Stimulated activated CD8-positive, alpha-beta memory T cell treated with anti-CD3 and anti-CD28 coated beads, Interleukin-12 subunit alpha, Interleukin-12 subunit beta, amount 100 ng/mL, for 24 hours (primary cell): ENCODE measurements around the gene SELENOM.
"Not testable (repeated sequence)": the region's sequence is repeated elsewhere in the genome, so short reads cannot be mapped to it uniquely, and the experiment has no call there.

Source experiments
- DNase-seq: peaks from one replicate; pipeline ENCODE4 v3.0.0-alpha.2; 2020; ENCODE audit errors: extremely low read depth

SELENOM gene

DNA sequence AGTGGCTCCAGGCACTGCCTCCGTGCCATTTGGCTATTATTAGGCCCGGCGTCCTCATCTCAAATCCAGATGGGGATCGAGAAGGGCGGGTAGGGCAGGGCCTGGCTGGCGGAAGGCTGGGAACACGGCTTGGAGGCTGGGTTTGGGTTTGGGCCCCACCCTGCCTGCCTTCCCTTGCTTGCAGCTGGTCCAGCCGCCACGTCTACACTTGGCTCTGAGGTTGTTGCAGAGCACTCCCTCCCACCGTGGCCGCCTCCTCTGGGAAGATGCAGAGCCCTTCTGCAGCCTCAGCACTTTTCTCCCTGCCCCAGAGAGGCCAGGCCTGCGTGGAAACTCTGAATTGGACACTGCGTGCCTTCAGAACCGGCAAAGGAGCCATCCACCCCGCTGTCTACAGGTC lies 31.4 kb downstream of the SELENOM start:
- DNase-seq = no peak

DNA sequence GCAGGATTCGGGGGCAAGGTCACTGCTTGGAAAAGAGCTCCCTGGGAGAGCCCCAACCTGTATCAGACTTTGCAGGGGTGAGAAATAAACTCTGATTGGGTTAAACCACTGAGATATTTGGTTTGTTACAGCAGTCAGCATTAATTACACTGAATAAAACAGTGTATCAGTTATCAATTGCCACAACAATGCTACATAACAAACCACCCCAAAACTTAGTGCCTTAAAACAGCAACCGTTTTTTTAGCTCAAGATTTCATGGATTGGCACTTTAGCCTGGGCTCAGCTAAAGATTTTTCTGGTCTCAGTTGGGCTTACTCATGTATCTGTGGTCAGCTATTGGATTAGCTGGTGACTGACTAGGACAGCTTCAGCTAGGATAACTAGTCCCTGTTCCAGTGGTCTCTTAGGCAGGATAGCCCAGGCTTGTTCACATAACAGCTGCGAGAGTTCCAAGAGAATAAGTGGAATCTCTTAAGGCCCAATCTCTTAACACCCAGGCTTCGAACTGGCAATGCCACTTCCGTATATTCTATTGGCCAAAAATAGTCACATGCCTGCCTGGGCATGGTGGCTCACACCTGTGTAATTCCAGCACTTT lies 33.7 kb downstream of the SELENOM start:
- DNase-seq = not testable (repeated sequence)

DNA sequence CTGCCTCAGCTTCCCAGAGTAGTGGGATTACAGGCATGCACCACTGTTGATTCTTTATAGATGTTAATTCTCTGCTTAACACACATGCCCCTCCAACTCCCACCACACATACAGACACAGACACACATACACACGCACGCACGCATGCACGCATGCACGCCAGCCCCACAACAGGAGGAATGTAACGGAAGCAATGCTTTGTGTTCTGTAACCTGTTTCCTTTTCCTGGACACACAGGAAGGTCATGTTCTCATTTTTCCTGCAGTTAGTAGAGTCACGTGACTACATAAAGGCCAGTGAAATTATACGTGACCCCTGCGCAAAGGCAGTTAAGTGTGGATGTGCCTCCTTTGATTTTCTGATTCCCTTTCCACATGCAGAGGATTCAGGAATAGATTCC lies 34.2 kb downstream of the SELENOM start:
- not testable (repeated sequence) for DNase-seq

DNA sequence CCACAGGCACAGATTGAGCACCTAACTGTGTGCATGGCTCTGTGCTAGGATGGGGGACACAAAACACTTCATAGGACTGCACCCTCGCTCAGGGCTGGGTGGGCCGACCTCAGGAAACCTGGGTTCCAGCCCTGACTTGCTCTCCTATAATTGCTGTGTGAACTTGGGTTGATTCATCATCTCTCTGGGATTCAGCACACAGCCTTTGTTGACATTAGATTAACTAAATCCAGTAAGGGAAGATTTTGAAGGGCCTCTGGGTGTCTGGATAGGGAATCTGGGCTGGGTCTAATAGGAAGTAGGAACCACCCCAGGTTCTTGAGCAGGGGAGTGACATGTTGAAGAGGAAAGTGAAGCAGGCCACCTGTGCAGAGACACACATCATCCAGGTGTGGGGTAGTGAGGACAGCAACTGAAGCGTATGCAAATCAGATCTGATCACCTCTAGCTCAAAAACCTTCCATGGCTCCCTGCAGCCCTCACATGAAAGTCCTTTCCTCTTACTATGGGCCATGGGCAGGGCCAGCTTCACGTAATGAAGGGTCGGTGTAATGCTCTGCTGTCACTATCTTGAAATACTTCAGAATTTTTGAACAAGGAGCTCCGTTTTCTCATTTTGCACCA lies 37.6 kb downstream of the SELENOM start:
- not testable (repeated sequence) for DNase-seq

DNA sequence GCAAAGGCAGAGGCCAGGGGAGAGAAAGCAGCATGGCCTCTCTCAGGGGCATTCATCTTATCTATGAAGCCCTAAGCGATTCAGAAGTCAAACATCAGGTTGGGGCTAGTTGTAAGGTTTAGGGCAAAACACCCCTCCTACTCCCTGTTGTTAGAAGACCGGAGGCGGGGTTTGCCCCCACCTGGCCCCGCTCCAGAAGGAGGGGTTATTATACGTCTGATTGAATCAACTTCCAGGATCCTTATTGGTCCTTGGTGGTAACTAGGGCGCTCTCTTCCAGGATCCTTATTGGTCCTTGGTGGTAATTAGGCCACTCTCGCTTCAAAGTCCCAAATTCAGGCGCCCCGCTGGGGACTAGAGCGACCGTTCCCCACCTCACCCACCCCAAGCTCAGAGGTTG lies 38.4 kb downstream of the SELENOM start:
- DNase-seq = no peak

DNA sequence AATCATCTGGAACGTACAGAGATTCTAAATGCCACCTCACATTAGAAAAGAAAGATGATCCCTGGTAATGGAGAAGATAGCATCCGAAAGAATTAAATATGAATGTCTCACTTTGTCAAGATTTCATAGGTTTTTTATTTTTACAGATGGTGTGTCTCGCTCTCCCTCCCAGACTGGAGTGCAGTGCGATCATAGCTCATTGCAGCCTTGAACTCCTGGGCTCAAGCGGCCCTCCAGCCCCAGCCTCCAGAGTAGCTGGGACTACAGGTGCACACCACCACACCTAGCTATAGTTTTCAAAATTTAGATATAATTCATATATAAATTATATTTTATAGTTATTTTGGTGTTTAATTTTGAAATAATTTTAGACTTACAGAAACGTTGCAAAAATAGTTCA lies 43.0 kb downstream of the SELENOM start:
- DNase-seq = no peak

DNA sequence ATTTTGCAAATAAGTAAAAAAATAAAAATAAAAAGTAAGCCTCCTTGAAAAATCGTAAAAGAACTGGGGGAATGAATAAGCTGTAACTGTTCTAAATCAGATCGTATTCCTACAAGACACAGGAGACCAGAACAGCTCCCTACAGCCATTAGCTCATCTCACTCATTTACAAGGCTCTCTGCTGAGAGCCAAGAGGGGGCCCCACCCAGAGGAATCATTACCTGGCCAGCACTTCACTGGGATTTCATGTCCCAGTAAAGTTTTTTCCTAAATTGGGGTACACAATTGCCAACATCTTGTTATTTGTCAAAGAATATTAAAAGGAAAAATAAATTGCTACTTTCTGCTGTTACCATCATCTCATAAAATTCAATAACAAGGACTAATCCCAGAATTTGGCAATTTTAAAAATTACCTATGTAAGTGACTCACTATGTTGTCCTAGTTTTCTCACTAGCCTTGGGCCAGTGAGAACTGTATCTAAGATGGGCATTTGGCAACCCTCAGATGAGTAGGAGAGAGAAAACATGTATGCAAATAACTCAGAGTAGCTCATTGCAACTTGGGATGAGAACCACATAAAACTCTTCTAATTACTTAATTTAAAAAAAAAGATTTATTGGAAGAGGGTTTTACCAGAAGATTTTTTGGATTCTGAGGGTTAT lies 44.7 kb downstream of the SELENOM start:
- no peak for DNase-seq

DNA sequence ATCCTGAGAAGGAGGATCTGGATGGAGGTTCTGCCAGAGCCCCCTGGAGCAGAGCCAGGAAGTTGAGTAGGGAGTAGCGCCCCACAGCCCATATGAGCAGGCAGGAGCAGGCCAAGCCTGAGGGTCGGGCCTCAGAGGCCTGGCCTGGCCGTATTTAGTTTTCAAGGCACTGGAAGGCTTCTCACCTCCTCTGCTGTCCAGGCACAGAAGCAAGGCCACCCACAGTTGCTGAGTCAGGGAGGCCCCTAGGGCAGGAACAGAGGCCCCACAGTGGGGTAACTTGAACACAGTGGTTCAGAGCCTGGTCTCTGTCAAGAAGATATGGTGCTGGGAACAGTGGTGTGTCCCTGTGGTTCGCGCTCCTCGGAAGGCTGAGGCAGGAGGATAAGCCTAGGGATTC lies 47.7 kb downstream of the SELENOM start:
- DNase-seq = not testable (repeated sequence)

DNA sequence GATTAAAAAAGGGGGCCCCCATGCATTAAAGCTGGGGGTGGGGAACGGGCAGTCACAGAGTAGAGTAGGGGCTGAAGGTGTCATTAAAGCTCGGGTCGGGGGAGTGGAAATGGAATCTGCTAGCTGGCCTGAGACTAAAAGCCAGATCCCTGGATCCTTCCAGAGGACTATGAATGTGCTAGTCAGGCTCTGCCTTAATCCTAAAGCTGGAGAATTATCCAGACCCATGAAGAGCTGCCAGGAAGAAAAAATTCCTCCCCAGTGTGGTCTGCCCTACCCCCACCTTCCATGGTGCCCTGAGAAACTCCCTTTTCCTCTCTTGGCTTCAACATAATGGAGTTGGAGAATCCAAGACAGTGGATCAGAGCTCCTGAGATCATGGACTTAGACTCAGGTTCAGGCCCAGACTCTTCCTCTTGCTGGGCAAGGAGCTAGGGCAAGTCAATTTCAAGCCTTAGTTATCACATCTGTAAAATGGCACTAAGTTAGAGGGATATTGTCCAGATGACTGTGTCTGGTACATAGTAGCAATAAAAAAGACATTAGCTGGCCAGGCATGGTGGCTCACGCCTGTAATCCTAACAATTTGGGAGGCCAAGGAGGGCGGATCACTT lies 50.3 kb downstream of the SELENOM start:
- DNase-seq = no peak

DNA sequence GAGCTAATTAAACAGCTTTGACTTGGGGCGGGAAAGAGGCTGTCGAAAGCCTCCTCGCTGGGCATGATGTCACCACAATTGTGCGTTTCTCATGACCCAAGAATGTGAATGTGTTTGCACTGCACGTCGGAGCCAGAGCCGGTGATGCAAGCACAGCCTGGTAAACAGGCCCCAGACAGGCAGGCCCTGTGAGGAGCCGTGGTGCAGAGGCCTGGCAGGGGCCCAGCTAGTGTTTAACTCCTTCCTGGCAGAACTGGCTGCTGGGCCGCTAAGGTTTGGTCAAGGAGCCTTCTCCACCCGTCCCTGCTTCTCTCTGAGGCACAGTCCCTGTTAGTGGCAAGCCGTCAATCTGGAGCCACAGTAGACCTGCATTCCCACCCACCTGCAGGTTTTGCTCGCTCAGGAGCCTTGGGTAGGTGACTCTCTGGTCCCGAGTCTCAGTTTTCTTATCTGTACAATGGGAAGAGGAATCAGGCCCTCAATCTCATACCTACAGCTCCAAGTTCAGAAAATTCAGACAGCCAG lies 51.7 kb downstream of the SELENOM start:
- DNase-seq = no peak

DNA sequence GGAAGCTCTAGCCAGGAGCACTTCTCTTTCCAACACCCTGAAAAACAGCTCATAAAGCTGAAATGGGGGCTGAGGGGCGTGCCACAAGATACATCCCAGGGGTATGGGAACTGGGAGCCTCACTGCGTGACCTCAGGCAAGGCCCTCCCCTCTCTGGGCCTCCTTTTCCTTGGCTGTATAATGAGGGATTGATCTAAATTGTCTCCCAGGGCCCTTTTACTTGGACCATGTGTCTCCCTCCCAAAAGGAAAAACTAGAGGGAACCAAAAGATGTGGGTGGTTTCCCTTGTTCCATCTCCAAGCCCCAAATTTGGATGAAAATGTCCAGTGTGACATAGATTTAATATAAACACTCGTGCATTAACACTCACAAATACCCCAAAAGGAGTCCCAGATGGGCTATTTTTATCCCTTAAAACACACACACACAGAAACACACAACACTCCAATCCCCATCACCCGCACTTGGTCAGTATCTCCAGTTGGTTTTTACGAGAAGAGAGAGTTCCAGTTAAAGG lies 52.2 kb downstream of the SELENOM start:
- DNase-seq = no peak
